NK-92 treated with Interleukin-12 subunit alpha and Interleukin-12 subunit beta, amount 100 ng/mL, for 24 hours (cell line): ENCODE data around the gene MFAP4.
"Not testable (repeated sequence)": the region's sequence is repeated elsewhere in the genome, so short reads cannot be mapped to it uniquely, and the experiment has no call there.

Experiments
- DNase-seq: peaks from one replicate; lab custom pipeline; 2025; lab: John Stamatoyannopoulos, UW

The MFAP4 gene

GRCh38 chr17:19370493-19370960 lies 16.5 kb downstream of the MFAP4 start:
- DNase-seq = no peak

- no peak for DNase-seq
These were observed 17.0 kb downstream of the MFAP4 start for GRCh38 chr17:19369846-19370492.

DNA sequence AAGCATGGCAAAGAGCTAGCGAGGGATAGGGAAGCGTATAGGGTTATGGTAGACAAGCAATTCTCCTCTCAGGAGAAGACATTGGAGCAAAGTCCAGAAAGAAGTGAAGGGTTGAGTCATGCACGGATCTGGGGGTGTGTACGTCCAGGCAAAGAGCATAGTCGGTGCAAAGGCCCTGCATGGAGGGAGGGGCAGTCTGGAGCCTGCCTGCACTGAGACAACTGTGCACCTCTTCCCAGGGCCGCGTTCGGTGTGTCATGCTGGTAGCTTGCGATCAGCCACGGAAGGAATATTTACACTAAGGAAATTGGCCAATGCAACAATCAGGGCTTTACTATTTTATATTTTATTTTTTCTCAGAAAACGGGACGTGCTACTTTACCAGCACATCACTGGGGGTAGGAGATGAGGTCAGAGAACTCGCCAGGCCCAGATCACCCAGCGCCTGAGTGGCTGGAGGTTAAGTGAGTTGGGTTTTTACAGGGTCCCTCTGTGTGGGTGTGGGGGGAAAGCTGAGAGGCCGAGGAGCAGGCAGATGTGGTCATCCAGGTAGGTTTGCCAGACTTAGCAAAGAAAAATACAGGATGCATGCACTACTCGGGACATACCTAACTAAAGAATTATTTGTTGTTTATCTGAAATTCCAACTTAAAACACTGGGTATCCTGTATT lies 17.7 kb downstream of the MFAP4 start:
- DNase-seq = no peak

DNA sequence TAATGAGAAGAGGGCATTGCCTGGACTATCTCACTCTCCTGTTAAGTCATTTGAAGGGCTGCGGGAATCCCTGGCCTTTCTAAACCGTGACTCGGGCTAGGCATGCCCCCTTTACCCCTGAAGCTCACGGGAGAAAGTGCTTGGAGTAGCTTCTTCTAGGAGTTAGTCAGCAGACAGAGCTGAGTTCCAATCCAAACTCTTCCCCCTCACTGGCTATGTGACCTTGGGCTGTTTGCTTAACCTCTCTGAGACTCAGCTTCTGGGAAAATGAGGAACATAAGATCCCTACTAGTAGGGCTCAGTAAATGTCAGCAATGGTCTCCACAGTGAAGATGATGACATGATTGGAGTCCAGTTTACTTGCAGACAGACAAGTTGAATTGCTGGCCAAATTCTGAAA lies 18.8 kb downstream of the MFAP4 start:
- no peak for DNase-seq

GRCh38 chr17:19366637-19366972 lies 20.4 kb downstream of the MFAP4 start:
- DNase-seq = no peak

DNA sequence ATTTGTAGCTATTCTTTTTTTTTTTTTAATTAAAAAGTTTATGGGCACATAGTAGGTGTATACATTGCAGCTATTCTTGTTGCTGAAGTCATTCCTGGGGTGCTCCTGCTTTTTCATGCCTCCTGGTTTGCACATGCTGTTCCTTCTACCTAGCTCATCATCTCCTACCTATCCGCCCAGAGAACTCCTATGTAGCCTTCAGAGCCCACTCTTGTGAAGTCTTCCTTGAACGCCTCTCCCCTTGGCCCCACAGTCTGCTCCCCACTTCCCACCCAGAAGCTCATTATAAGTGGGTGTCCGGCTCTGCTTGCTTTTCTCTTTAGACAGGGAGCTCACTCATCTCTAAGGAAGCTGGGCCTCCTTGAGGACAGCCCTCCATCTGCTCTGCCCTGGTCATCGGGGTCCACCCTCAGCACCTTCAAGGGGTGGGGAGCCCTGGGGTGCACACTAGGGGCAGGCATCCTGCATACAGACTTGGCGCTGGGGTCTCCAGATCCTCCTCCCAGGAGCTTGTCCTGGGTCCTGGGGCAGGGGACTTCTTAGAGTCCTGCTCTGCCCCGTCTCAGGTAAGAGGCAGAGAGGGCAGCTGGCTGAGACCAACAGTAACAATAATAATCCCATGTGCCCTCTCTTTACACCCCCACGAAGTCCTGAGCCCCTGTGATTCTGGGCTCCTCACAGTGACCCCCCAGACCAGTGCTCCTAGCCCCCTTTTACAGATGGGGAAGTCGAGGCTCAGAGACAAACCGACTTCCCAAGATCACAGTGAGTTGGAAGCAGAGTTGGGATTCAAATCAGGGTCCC lies 21.0 kb downstream of the MFAP4 start:
- no peak for DNase-seq

DNA sequence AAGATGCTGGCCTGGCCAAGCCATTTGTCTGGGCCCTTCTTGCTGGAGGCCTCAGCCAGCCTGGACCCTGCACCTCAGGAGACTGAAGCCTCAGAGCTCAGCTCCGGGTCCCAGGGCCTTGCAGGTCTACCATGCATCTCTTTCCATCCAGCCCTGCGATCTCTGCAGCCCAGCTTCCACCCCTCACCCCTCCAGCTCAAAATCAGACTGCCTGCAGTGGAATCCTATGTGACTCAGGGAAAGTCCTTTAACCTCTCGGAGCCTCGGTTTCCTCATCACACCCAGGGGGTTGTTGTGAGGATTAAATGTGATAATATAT lies 21.5 kb downstream of the MFAP4 start:
- no peak for DNase-seq

DNA sequence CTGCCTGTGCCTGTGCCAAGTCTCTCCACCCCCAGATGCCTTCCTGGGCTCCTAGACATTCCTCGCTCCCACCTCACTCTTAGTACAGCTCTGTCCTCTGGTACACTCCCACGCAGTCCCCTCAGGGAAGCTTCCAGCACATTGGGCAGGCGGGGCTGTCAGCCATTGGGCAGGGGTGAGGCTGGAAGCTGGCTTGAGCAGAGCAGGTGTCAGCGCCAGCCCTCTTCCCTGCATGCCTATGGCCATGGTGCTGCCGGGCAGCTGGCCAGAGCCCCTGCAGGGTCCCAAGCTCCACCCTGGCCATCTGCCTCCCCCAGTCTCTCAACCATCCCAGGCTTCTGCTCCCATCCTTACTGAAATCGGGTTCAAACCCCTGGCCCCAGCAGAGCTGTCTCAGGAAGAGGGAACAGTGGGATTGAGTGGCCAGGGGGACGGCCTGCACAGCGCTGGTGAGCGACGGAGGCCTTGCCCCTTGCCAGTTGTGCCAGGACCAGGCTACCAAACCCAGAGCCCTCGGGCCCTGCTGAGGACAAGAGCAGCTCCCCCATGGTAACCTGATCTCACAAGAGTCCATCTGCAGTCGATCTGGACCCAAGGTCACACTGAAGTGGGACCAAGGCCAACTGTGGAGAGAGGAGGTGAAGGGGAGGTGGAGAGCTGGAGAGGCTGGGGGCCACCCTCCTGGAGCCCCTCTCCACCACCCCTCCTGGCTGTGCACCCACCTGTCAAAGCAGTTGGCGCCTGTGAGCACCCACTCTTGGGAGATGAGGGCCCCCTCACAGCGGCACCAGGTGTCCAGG lies 22.1 kb downstream of the MFAP4 start:
- DNase-seq = no peak

DNA sequence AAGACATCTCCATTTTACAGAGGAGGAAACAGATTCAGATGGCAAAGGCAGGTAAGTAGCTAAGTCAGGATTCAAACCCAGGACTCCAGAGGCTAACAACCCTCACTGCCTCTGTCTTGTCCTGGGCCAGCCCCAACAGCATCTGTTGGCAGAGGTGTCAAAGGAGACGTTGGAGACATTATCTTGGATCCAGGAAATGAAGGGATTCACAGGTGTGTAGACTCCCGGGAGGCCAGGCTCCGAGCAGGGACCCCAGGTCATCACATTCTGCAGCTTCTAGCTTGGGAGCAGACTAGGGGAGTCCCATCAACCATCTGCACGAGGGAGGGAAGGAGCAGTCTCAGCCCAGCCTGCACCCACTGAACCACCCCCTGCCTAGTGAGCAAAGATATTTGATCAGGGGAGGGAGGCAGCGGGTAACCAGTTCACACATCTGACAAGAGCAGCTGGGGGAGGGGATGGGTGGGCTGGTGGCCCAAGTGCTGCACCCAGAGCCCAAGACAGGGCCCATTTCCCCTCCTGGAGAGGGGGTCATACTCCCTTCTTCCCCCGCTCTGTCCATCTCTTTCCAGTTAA lies 23.4 kb downstream of the MFAP4 start:
- no peak for DNase-seq

- DNase-seq = no peak
These were observed 23.9 kb downstream of the MFAP4 start for GRCh38 chr17:19363114-19363438.

DNA sequence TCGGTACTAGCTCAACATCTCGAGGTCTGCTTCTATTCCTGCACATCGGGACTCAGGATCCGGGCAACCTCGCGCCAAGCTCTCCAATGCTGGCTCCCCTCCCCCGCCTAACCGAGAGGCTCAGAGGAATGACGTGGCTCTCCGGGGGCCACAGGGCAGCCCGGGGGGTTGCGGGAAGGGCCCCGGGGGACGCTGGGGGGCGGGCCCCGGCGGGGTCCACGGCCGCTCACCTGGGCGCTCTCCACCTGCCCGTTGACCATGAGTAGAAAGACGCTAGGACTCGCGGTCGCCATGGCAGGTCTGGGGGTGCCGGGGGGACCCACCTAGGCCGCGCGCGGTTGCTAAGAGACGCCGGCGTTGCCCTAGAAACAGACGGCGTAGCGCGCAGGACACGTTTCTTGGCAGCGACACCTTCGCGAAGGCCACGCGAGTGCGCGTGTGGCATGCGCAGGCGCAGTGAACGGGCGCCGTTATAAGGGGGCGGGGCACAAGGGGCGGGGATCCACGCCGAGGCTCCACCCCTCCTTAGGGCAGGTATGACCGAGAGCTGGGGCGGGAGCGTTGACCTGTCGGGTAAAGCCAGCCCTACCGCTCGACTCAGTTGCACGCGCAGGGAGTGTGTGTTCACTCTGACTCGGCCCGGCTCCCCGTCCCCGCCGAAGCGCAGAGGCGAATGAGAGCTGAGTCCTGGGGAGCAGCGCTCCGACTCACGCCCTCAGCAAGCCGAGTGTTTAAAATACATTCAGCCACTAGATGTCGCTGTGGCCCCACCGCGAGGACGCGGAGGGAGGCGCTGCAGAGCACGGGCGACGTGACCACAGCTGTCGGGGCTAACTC lies 24.5 kb downstream of the MFAP4 start, which contains the start of gene B9D1:
Gene B9D1, minus strand, starts transcription at position 447 of the 837 bp plus-strand sequence. Its CDS starts 154 bp downstream, at position 293.
- peak; percentile 9 for DNase-seq

GRCh38 chr17:19361944-19362276 lies 25.1 kb downstream of the MFAP4 start:
- no peak for DNase-seq

DNA sequence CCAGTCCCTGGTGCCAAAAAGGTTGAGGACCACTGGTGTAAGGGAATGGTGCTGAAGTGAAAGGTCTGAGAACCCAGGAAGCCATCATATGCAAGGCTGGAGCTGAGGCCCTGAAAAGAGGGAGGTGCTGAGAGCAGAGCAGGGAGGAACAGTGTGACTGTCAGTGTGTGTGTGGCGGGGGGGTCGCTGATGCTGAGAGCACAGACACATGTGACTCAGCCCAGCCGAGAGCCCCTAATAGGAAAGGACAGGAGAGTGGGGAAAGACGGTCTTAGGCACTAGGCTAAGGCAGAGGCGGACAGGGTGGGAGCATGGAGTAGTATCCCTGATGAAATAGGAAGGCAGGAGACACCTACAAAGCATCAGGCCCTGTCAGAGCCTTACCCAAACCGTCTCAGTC lies 25.7 kb downstream of the MFAP4 start:
- DNase-seq = no peak

DNA sequence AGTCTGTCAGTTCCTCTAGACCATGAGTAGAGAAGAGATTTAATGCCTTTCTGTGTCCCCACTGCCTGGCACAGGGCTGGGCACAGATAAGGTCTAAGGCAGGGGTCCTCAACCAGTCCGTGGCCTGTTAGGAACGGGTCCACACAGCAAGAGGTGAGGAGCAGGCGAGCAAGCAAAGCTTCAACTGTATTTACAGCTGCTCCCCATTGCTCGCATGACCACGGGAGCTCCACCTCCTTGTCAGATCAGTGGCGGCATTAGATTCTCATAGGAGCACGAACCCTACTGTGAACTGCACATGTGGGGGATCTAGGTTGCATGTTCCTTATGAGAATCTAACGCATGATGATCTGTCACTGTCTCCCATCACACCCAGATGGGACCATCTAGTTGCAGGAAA lies 26.2 kb downstream of the MFAP4 start:
- DNase-seq = no peak

DNA sequence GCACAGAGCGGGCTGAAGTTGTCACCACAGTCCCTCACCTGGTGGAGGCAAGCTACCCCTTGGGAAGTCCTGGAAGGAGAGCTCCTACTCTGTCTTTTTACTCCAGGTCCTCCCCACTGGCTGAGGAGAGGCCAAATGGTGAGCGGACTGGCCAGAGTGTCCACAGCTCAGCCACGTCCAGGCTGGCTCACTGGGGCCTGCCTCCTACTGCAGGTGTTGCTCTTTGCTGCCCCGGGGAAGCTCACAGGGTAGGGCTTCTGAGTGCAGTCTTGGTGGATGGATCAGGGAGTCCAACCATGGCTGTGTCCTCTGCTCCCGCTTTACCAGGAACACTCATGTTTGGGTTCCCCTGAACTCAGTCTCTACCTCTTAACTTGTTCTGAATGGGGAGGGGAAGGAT lies 27.1 kb downstream of the MFAP4 start:
- no peak for DNase-seq

- no peak for DNase-seq
These were observed 27.8 kb downstream of the MFAP4 start for GRCh38 chr17:19359151-19359550.

GRCh38 chr17:19357761-19358160 lies 29.2 kb downstream of the MFAP4 start:
- no peak for DNase-seq

- DNase-seq = no peak
These were observed 29.6 kb downstream of the MFAP4 start for GRCh38 chr17:19357351-19357750.

DNA sequence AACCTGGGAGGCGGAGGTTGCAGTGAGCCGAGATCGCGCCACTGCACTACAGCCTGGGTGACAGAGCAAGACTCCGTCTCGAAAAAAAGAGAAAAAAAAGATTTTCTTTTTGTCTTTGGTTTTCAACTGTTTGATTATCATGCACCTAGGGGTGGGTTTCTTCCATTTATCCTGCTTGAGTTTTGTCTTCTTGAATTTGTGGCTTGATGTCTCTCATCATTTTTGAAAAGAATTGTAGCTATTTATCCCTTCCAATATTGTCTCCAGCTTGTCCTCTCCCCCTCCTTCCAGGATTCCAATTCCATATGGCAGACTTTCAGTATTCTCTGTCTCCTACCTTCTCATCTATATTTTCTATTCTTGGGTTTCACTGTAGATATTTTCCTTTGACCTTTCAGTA lies 32.2 kb downstream of the MFAP4 start:
- DNase-seq = no peak

DNA sequence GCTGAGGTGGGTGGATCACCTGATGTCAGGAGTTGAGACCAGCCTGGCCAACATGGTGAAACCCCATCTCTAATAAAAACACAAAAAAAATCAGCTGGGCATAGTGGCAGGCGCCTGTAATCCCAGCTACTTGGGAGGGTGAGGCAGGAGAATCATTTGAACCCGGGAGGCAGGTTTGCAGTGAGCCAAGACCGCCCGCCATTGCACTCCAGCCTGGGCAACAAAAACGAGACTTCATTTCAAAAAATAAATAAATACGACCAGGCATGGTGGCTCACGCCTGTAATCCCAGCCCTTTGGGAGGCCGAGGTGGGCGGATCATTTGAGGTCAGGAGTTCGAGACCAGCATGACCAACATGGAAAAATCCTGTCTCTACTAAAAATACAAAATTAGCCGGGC lies 33.6 kb downstream of the MFAP4 start:
- DNase-seq = not testable (repeated sequence)

- DNase-seq = no peak
These were observed 38.2 kb downstream of the MFAP4 start for GRCh38 chr17:19348806-19349205.
